Measurements from ENCODE around the gene TAS2R19. TPM values are rescaled to one million over a fixed set of nuclear protein-coding genes. Genes with fewer than 3 reads are reported as not detected.

Gene TAS2R19
- polyA plus RNA-seq, 4 donors: 1.2 to 1.4 (median 1.3) TPM

DNA sequence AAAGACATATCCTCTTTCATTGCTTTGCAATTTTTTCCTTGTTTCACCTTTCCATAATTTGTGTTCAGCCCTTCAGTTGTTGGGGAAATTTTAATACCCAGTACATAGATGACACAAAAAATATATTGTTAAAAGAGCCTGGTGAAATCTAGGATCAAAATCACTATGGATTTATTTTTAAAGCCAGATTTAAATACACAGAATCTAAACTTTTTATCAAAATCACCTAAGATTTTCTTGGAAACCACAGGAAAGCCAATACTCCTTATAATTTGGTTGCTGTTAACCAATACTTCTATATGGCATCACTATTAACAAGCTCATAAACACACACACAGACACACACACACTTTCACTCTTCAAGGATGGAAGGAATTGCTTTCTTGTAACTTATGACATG, 24.2 kb downstream of the TAS2R19 start, which contains the start of gene TAS2R20:
Gene TAS2R20 (minus strand): TSS at position 101 of the 400 bp plus-strand sequence. CDS start 429 bp downstream, outside the sequence.
- DNase-seq (ENCODE audit: low read depth in 4 of 4, low spot score in 3 of 4): no peak

GRCh38 chr12:10994307-10994706, 28.1 kb downstream of the TAS2R19 start:
- DNase-seq (ENCODE audit: low read depth in 4 of 4, low spot score in 3 of 4): no peak

GRCh38 chr12:10989107-10989506, 33.3 kb downstream of the TAS2R19 start:
- DNase-seq (ENCODE audit: low read depth in 4 of 4, low spot score in 3 of 4): no peak

GRCh38 chr12:10986812-10987211, 35.6 kb downstream of the TAS2R19 start, which contains the start of gene TAS2R50:
Gene TAS2R50, minus strand, starts transcription at chr12:10986912. Its CDS starts 52 bp downstream, at chr12:10986860.
- DNase-seq (ENCODE audit: low read depth in 4 of 4, low spot score in 3 of 4): no peak

DNA sequence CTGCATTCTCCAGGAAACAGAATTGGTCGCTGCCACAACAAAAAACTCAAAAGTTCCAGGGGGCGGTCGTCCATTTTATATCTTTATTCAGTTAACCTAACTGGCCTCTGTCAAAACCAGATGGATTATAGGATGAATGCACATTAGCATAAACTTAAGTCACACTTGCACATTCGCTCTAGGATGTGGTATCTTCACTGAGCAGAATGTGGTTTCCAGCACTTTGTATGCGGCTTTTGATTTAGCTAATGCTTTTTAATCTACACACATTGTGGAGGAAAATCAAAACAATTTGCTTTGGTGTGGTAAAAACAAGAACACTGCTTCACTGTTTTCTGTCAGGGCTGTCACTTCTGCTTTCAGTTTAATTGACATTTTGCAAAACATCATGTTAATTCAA, 40.2 kb downstream of the TAS2R19 start:
- no peak for DNase-seq (ENCODE audit: low read depth in 4 of 4, low spot score in 3 of 4)

DNA sequence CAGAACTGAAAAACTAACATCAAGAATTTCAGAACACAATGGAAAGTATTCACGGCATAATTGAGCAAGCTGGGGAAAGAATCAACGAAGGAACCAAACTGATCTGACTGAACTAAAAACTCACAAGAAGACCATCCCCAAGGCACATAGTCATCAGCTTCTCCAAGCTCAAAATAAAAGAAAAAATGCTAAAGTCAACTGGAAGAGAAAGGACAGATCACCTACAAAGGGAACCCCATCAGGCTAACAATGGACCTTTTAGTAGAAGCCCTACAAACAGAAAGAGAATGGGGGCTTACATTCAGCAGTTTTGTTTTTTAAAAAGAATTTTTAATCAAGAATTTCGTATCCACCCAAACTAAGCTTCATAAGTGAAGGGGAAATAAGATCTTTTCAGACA, 47.5 kb downstream of the TAS2R19 start:
- DNase-seq (ENCODE audit: low read depth in 4 of 4, low spot score in 3 of 4): no peak

Other genes starting within 250 kb of the TAS2R19 start
- gene TAS2R7, start 220.0 kb downstream of the TAS2R19 start, polyA plus RNA-seq (ENCODE audit: insufficient read length in 4 of 4): not detected
- not detected for gene TAS2R8, start 215.3 kb downstream of the TAS2R19 start, polyA plus RNA-seq (ENCODE audit: insufficient read length in 4 of 4)
- gene TAS2R9, start 212.5 kb downstream of the TAS2R19 start, polyA plus RNA-seq (ENCODE audit: insufficient read length in 4 of 4): not detected
- gene TAS2R10, start 196.3 kb downstream of the TAS2R19 start, polyA plus RNA-seq (ENCODE audit: insufficient read length in 4 of 4): 1 to 10 TPM; 1.1 to 2.6 (median 2.1) TPM
- 1 to 10 TPM; 6.5 to 9.1 (median 7.6) TPM for gene PRR4, start 173.1 kb downstream of the TAS2R19 start, polyA plus RNA-seq (ENCODE audit: insufficient read length in 4 of 4)
- 10 to 100 TPM in 3 of 4 donors, 1 to 10 TPM in 1; 7.8 to 16.2 (median 13.0) TPM for gene PRH1, start 138.4 kb downstream of the TAS2R19 start, polyA plus RNA-seq (ENCODE audit: insufficient read length in 4 of 4)
- under 1 TPM in 3 of 4 donors, not detected in 1; 0.09 to 0.14 (median 0.14) TPM for gene TAS2R13, start 113.1 kb downstream of the TAS2R19 start, polyA plus RNA-seq (ENCODE audit: insufficient read length in 4 of 4)
- gene PRH2, start 93.4 kb downstream of the TAS2R19 start, polyA plus RNA-seq (ENCODE audit: insufficient read length in 4 of 4): under 1 TPM in 3 of 4 donors, not detected in 1; 0.29 to 0.76 (median 0.45) TPM
- 1 to 10 TPM; 2.5 to 4.0 (median 3.2) TPM for gene TAS2R14, start 83.4 kb downstream of the TAS2R19 start, polyA plus RNA-seq (ENCODE audit: insufficient read length in 4 of 4)
- gene TAS2R50, start 35.7 kb downstream of the TAS2R19 start, polyA plus RNA-seq (ENCODE audit: insufficient read length in 4 of 4): under 1 TPM in 2 of 4 donors, not detected in 2; 0.16 to 0.36 TPM
- 1 to 10 TPM; 1.1 to 2.2 (median 1.4) TPM for gene TAS2R20, start 24.3 kb downstream of the TAS2R19 start, polyA plus RNA-seq (ENCODE audit: insufficient read length in 4 of 4)
- 1 to 10 TPM in 3 of 4 donors, under 1 TPM in 1; 0.82 to 2.1 (median 1.7) TPM for gene TAS2R31, start 8.8 kb upstream of the TAS2R19 start, polyA plus RNA-seq (ENCODE audit: insufficient read length in 4 of 4)
- gene TAS2R46, start 39.7 kb upstream of the TAS2R19 start, polyA plus RNA-seq (ENCODE audit: insufficient read length in 4 of 4): under 1 TPM in 1 of 4 donors, not detected in 3; 0.27 TPM
- gene TAS2R43, start 69.7 kb upstream of the TAS2R19 start, polyA plus RNA-seq (ENCODE audit: insufficient read length in 4 of 4): under 1 TPM in 3 of 4 donors, not detected in 1; 0.24 to 0.64 (median 0.60) TPM
- gene TAS2R30, start 112.0 kb upstream of the TAS2R19 start, polyA plus RNA-seq (ENCODE audit: insufficient read length in 4 of 4): under 1 TPM; 0.10 to 0.29 (median 0.15) TPM
- 10 to 100 TPM; 10.2 to 20.6 (median 17.2) TPM for gene SMIM10L1, start 148.6 kb upstream of the TAS2R19 start, polyA plus RNA-seq (ENCODE audit: insufficient read length in 4 of 4)
- gene TAS2R42, start 164.3 kb upstream of the TAS2R19 start, polyA plus RNA-seq (ENCODE audit: insufficient read length in 4 of 4): not detected
- not detected for gene PRB3, start 247.1 kb upstream of the TAS2R19 start, polyA plus RNA-seq (ENCODE audit: insufficient read length in 4 of 4)